SU-DHL-6 (cell line): ENCODE data around the gene CEACAM16.

ENCODE experiments used
- CTCF ChIP-seq: fragments of 200-600 bp; sonication (generic); IDR thresholded peaks from one replicate; pipeline ENCODE4 v1.5.1; 2017; ENCODE audit warnings: antibody characterized with exemption, mild to moderate bottlenecking, low read length, moderate library complexity; ENCODE audit not compliant: insufficient read depth, poor library complexity, severe bottlenecking
- EZH2phosphoT487 ChIP-seq: fragments of 200-600 bp; sonication (generic), shearing (Covaris generic); conservative IDR thresholded peaks from 2 replicates; pipeline ENCODE4 v1.6.1; 2018; ENCODE audit warnings: mild to moderate bottlenecking, antibody characterized with exemption, low read length, moderate library complexity, mixed read lengths

DNA sequence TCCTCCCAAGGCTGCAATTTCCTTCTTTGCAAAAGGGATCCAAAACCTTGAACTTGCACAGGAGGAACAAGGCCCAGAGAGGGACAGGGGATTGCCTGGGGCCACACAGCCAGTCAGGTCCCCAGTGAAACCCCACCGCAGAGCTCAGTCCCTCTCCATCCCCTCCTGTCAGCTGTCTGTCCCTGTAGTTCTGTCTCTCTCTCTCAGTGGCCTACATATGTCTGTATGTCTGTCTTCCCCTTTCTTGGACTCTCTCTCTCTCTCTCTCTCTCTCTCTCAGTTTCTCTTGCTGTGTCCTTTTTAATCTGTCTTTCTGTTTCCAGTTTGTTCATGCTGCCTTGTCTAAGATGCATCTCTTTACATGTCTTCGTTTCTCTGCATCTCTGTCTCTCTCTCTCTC lies 16.1 kb upstream of the CEACAM16 start:
- TF ChIP-seq CTCF: no peak
- TF ChIP-seq EZH2phosphoT487: no peak
